Measurements from ENCODE around the gene BAK1.

- TF ChIP-seq POLR2A (IDR thresholded peaks at IDR 0.05) (no peak), CTCF (IDR thresholded peaks at IDR 0.05) (no peak)
Observed at GRCh38 chr6:33584700-33585402, 4.8 kb upstream of the BAK1 start.

All from esophagus squamous epithelium (tissue), 4 donors.